ENCODE data around the gene SETD5. TPM values are rescaled to one million over a fixed set of nuclear protein-coding genes. Genes with fewer than 3 reads are reported as not detected.
A peak's percentile ranks its signal among the peaks of the same experiment; 100 is the strongest.

SETD5 gene
- total and polyA plus RNA-seq, 10 donors: 9.7 to 159 (median 118) TPM

- TF ChIP-seq POLR2AphosphoS5 (IDR thresholded peaks at IDR 0.05) (peak; percentile 94 to 97 (median 94)), POLR2A (IDR thresholded peaks at IDR 0.05) (peak in 1 of 3 donors; percentile 14), CTCF (IDR thresholded peaks at IDR 0.05 in 8 of 11, conservative IDR thresholded peaks at IDR 0.05 in 3 of 11) (peak in 2 of 11 experiments; percentile 11 to 16)
- Histone ChIP-seq H3K27ac (peak within 1 kb of the TSS; percentile 82 to 94 (median 90)), H3K36me3 (peaks cover 0 to 31% (median 23%) of the 10 kb centered on the region in 6 donors), H3K27me3 (replicated peaks in 1 of 7) (no peaks in the 10 kb centered on the region), H3K4me3 (peak within 1 kb of the TSS; percentile 63 to 93 (median 74)), H3K9me3 (no peaks in the 10 kb centered on the region), H3K4me1 (peaks cover 0 to 41% (median 23%) of the 10 kb centered on the region in 6 donors)
- intact Hi-C loops (cut with DNase I; ENCODE audit: low total_unique reads): no loop called here
- peak; percentile 97 for DNase-seq
- WGBS, 5 donors: 0 to 2% (median 1%) methylated on average over 34 to 46 of the region's 46 CpGs
Measured at GRCh38 chr3:9362731-9363530, 34.5 kb upstream of the SETD5 start, which contains the start of gene THUMPD3. THUMPD3 (plus strand) TSS chr3:9363054; CDS start chr3:9365069, 2,015 bp downstream.

GRCh38 chr3:9369508-9369907 is 27.9 kb upstream of the SETD5 start:
- Histone ChIP-seq H3K27me3 (replicated peaks in 1 of 7) (no peaks in the 10 kb centered on the region), H3K4me3 (no peak overlapping the region), H3K9me3 (no peaks in the 10 kb centered on the region), H3K27ac (no peak overlapping the region), H3K4me1 (peaks cover 0 to 47% (median 9%) of the 10 kb centered on the region in 6 donors), H3K36me3 (peaks cover 6 to 97% (median 85%) of the 10 kb centered on the region in 6 donors)
- intact Hi-C loops (cut with DNase I; ENCODE audit: low total_unique reads): no loop called here
- TF ChIP-seq POLR2A (IDR thresholded peaks at IDR 0.05) (no peak), CTCF (IDR thresholded peaks at IDR 0.05 in 8 of 11, conservative IDR thresholded peaks at IDR 0.05 in 3 of 11) (no peak), POLR2AphosphoS5 (IDR thresholded peaks at IDR 0.05) (no peak)
- WGBS, 5 donors: 94 to 100% (median 97%) methylated on average over 1 of the region's 1 CpG
- no peak for DNase-seq

- no peak for TF ChIP-seq POLR2A (IDR thresholded peaks at IDR 0.05)
- TF ChIP-seq POLR2AphosphoS5 (IDR thresholded peaks at IDR 0.05): no peak
- TF ChIP-seq CTCF (IDR thresholded peaks at IDR 0.05 in 8 of 11, conservative IDR thresholded peaks at IDR 0.05 in 3 of 11): no peak
- Histone ChIP-seq H3K36me3 (peaks cover 6 to 100% (median 94%) of the 10 kb centered on the region in 6 donors), H3K4me1 (peaks cover 0 to 34% (median 6%) of the 10 kb centered on the region in 6 donors), H3K9me3 (no peaks in the 10 kb centered on the region), H3K27ac (peak overlapping the region in 1 of 8 donors; percentile 8), H3K27me3 (replicated peaks in 1 of 7) (no peaks in the 10 kb centered on the region), H3K4me3 (no peak overlapping the region)
- 56 to 69% (median 65%) methylated on average over 3 of the region's 3 CpGs for WGBS, 5 donors
- DNase-seq: no peak
- intact Hi-C loops (cut with DNase I; ENCODE audit: low total_unique reads): no loop called here
Measured at GRCh38 chr3:9373465-9373864, 23.9 kb upstream of the SETD5 start.

GRCh38 chr3:9377981-9378380 is 19.4 kb upstream of the SETD5 start:
- no peak overlapping the region for H3K4me3 ChIP-seq
- TF ChIP-seq CTCF (IDR thresholded peaks at IDR 0.05 in 8 of 11, conservative IDR thresholded peaks at IDR 0.05 in 3 of 11) (no peak), POLR2AphosphoS5 (IDR thresholded peaks at IDR 0.05) (no peak), POLR2A (IDR thresholded peaks at IDR 0.05) (no peak)
- H3K9me3 ChIP-seq: no peaks in the 10 kb centered on the region
- 92 to 95% (median 94%) methylated on average over 1 of the region's 1 CpG for WGBS, 5 donors
- DNase-seq: no peak
- H3K27me3 ChIP-seq (replicated peaks in 1 of 7): no peaks in the 10 kb centered on the region
- intact Hi-C loops (cut with DNase I; ENCODE audit: low total_unique reads): no loop called here
- peaks cover 0 to 99% (median 68%) of the 10 kb centered on the region in 6 donors for H3K36me3 ChIP-seq
- no peak overlapping the region for H3K27ac ChIP-seq
- H3K4me1 ChIP-seq: peaks cover 0 to 9% (median 4%) of the 10 kb centered on the region in 6 donors
